Testis (tissue), 2 donors: ENCODE data around the gene TGFBR3.

Experiments used
- CTCF ChIP-seq, 3 experiments: fragments of 450-650 bp in 2 of 3; fragments of 200-600 bp in 1 of 3; sonication (generic) in 1 of 3; IDR thresholded peaks; one replicate each; pipeline ENCODE4 v1.5.1; 2016 to 2019; ENCODE audit warnings: antibody characterized with exemption in 3 of 3, mild to moderate bottlenecking in 2 of 3, moderate library complexity in 1 of 3
- POLR2A ChIP-seq: fragments of 450-650 bp; IDR thresholded peaks from one replicate; pipeline ENCODE4 v1.6.1; 2017; ENCODE audit warnings: antibody characterized with exemption, mild to moderate bottlenecking, moderate library complexity

DNA sequence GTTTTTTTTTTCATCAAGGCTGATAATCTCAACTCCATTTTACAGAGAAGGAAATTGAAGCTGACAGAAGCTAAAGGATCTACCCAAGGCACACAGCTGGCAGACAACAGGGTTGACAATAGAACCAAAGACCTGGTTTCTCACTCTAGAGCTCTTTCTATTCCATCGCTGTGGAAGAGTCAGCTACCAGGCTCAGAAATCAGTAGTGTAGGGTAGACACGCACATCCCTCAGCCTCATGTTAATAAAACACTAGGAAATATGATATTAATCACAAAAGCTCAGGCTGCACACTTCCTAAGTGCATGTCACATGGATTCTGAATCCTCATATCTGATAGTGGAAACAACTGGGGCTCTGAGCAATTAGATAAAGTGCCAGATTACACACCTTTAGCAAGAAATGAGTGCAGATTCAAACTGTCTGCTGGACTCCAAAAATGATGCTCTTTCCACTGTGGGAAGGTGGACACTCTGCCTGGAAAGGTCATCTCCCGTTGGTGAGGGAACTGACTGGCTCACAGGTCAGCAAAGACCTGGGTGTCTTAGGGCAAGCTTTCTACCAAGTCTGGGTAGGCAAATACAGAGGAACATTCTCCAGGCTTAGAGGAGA is 139.1 kb downstream of the TGFBR3 start:
- TF ChIP-seq CTCF (IDR thresholded peaks at IDR 0.05) (no peak), POLR2A (no peak)
